MCF 10A (cell line): Measurements from ENCODE around the gene SH2B3. TPM values are rescaled to one million over a fixed set of nuclear protein-coding genes. Genes with fewer than 3 reads are reported as not detected.

Source experiments
- BruUV-seq: library from RNA; stranded (reverse); fragments of 400-500 nt; replicated peaks from 2 replicates; lab custom pipeline; 2021; lab: Mats Ljungman, UMichigan
- CTCF ChIA-PET: fragments of 300-600 bp; sonication (Branson Sonifier 250); formaldehyde crosslinking; extraction: SDS; loops from one replicate; lab custom pipeline; 2021; ENCODE audit warnings: antibody characterized with exemption, inconsistent platforms; lab: Yijun Ruan, JAX
- POLR2A ChIA-PET: fragments of 300-600, 350-650 bp; sonication (Branson Sonifier 250); formaldehyde crosslinking; extraction: SDS; loops from one replicate; lab custom pipeline; 2020; ENCODE audit warnings: antibody characterized with exemption, inconsistent platforms; lab: Yijun Ruan, JAX
- DNase-seq: peaks from one replicate; pipeline ENCODE4 v3.0.0-alpha.2; 2018; ENCODE audit not compliant: unreplicated experiment
- H3K27ac Mint-ChIP-seq: one replicate; pipeline ENCODE4 v1.8.0; 2022; ENCODE audit warnings: mild to moderate bottlenecking, low read depth, mixed read lengths; ENCODE audit not compliant: unreplicated experiment
- H3K27me3 Mint-ChIP-seq: one replicate; pipeline ENCODE4 v1.8.0; 2022; ENCODE audit warnings: mixed read lengths; ENCODE audit not compliant: insufficient read depth, unreplicated experiment
- H3K36me3 Mint-ChIP-seq: one replicate; pipeline ENCODE4 v1.8.0; 2022; ENCODE audit warnings: mild to moderate bottlenecking, moderate library complexity, mixed read lengths; ENCODE audit not compliant: insufficient read depth, unreplicated experiment
- H3K4me1 Mint-ChIP-seq: one replicate; pipeline ENCODE4 v1.8.0; 2022; ENCODE audit warnings: mixed read lengths; ENCODE audit not compliant: insufficient read depth, unreplicated experiment
- H3K4me3 Mint-ChIP-seq: one replicate; pipeline ENCODE4 v1.8.0; 2022; ENCODE audit warnings: mild to moderate bottlenecking, moderate library complexity, mixed read lengths; ENCODE audit not compliant: unreplicated experiment
- H3K9me3 Mint-ChIP-seq: one replicate; pipeline ENCODE4 v1.8.0; 2022; ENCODE audit warnings: mixed read lengths; ENCODE audit not compliant: unreplicated experiment
- intact Hi-C: fragments of 100-400 bp; cut with micrococcal nuclease; formaldehyde crosslinking; loops from 2 replicates; pipeline ENCODE4 v1.14.1; 2022
- total RNA-seq: library from RNA; stranded (reverse); gene quantifications from 2 replicates; pipeline ENCODE4 v1.2.3, GENCODE V29; 2022
- TF ChIP-seq, protein P1 (sequence below): fragments of 200-600 bp; IDR thresholded peaks from one replicate; pipeline ENCODE4 v1.8.0; 2022; ENCODE audit warnings: antibody characterized with exemption, mild to moderate bottlenecking; ENCODE audit not compliant: unreplicated experiment

Gene SH2B3
- total RNA-seq, 1 experiment from 2014 or later, result 5.1 TPM

DNA sequence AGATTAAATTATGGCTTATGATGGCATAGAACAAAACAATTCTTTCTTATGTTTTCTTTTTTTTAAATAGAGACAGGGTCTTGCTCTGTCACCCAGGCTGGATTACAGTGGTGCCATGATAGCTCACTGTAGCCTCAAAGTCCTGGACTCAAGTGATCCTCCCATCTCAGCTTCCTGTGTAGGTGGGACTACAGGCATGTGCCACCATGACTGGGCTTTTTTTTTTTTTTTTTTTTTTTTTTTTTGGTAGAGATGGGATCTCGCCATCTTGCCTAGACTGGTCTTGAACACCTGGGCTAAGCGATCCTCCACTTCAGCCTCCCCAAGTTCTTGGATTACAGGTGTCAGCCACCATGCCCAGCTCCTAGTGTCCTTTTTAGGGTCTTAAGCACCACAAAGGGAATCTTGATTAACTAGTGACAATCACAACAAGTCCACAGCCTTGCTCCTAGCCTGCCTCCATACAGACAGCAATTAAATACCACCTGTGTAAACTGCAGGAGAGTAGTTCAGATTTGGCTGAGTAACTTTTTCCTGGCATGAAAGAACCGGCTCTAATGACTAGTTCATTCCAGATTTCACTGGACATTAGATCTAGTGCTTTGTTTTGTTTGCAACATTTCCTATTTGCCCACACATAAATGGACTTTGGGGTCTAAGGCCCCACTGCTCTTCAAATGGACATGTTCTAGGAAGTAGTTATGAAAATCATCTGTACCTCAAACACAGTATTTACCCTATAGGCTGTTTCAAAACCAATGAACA lies 61.6 kb downstream of the SH2B3 start:
- Mint-ChIP-seq H3K4me3 (no peak overlapping the region), H3K4me1 (no peaks in the 10 kb centered on the region), H3K27me3 (no peaks in the 10 kb centered on the region), H3K36me3 (peaks cover 65% of the 10 kb centered on the region), H3K27ac (no peak overlapping the region), H3K9me3 (no peaks in the 10 kb centered on the region)
- intact Hi-C loops, result no loop called here
- CTCF ChIA-PET, result interaction anchor here (0.6 to 1.0 kb wide), 3 partner anchors 16 to 103 kb away, joined by 3 to 5 read pairs (median 3); no protein-coding TSS in a partner anchor
- POLR2A ChIA-PET, result interaction anchor here (0.6 kb wide), 2 partner anchors 60 to 439 kb away, joined by 3 read pairs; no protein-coding TSS in a partner anchor
- no peak for DNase-seq
- TF ChIP-seq, protein P1, sequence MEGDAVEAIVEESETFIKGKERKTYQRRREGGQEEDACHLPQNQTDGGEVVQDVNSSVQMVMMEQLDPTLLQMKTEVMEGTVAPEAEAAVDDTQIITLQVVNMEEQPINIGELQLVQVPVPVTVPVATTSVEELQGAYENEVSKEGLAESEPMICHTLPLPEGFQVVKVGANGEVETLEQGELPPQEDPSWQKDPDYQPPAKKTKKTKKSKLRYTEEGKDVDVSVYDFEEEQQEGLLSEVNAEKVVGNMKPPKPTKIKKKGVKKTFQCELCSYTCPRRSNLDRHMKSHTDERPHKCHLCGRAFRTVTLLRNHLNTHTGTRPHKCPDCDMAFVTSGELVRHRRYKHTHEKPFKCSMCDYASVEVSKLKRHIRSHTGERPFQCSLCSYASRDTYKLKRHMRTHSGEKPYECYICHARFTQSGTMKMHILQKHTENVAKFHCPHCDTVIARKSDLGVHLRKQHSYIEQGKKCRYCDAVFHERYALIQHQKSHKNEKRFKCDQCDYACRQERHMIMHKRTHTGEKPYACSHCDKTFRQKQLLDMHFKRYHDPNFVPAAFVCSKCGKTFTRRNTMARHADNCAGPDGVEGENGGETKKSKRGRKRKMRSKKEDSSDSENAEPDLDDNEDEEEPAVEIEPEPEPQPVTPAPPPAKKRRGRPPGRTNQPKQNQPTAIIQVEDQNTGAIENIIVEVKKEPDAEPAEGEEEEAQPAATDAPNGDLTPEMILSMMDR, result no peak
- BruUV-seq, result no TSS peak

GRCh38 chr12:111467857-111468241 lies 62.1 kb downstream of the SH2B3 start:
- no peaks in the 10 kb centered on the region for H3K27me3 Mint-ChIP-seq

GRCh38 chr12:111469401-111469800 lies 63.7 kb downstream of the SH2B3 start:
- no TSS peak for BruUV-seq
- H3K36me3 Mint-ChIP-seq, result peaks cover 76% of the 10 kb centered on the region

More at GRCh38 chr12:111467857-111468241, 62.1 kb downstream of the SH2B3 start:
- Mint-ChIP-seq H3K36me3 (peaks cover 71% of the 10 kb centered on the region), H3K9me3 (no peaks in the 10 kb centered on the region), H3K27ac (no peak overlapping the region), H3K4me3 (no peak overlapping the region), H3K4me1 (no peaks in the 10 kb centered on the region)
- TF ChIP-seq, protein P1, result no peak
- ChIA-PET CTCF (interaction anchor here (0.7 kb wide), 1 partner anchor 25 kb away, joined by 4 read pairs; no protein-coding TSS in a partner anchor), POLR2A (interaction anchor here (0.6 kb wide), 1 partner anchor 440 kb away, joined by 3 read pairs; no protein-coding TSS in a partner anchor)
- intact Hi-C loops, result no loop called here
- DNase-seq, result no peak
- BruUV-seq, result no TSS peak

GRCh38 chr12:111471236-111471635 lies 65.5 kb downstream of the SH2B3 start:
- H3K4me1 Mint-ChIP-seq, result no peaks in the 10 kb centered on the region
- TF ChIP-seq, protein P1, result no peak
- no peaks in the 10 kb centered on the region for H3K27me3 Mint-ChIP-seq
- H3K27ac Mint-ChIP-seq, result no peak overlapping the region
- intact Hi-C loops, result no loop called here
- POLR2A ChIA-PET, result interaction anchor here (0.9 to 1.0 kb wide), 2 partner anchors 8 to 14 kb away, joined by 3 read pairs; no protein-coding TSS in a partner anchor
- BruUV-seq, result no TSS peak
- CTCF ChIA-PET, result interaction anchor here (0.9 to 1.5 kb wide), 3 partner anchors 19 to 577 kb away, joined by 3 to 5 read pairs (median 3); no protein-coding TSS in a partner anchor
- peaks cover 74% of the 10 kb centered on the region for H3K36me3 Mint-ChIP-seq
- H3K9me3 Mint-ChIP-seq, result no peaks in the 10 kb centered on the region
- no peak overlapping the region for H3K4me3 Mint-ChIP-seq
- DNase-seq, result no peak

More at GRCh38 chr12:111469401-111469800, 63.7 kb downstream of the SH2B3 start:
- Mint-ChIP-seq H3K27ac (no peak overlapping the region), H3K9me3 (no peaks in the 10 kb centered on the region), H3K4me1 (no peaks in the 10 kb centered on the region), H3K27me3 (no peaks in the 10 kb centered on the region), H3K4me3 (no peak overlapping the region)
- ChIA-PET CTCF (no interaction called here), POLR2A (no interaction called here)
- TF ChIP-seq, protein P1, result no peak
- intact Hi-C loops, result no loop called here
- DNase-seq, result no peak
